Activated T-helper 2 cell treated with anti-CD3 and anti-CD28 coated beads, Interferon-gamma antibody, Interleukin-2, Interleukin-4, amounts not matched to agents 10 μg/mL and 5 μg/mL and 100 μg/mL, durations not matched to agents 14 hours and 24 hours and 36 hours (primary cell): ENCODE results near the gene XRCC1. TPM values are rescaled to one million over a fixed set of nuclear protein-coding genes. Genes with fewer than 3 reads are reported as not detected.

ENCODE experiments used
- DNase-seq: peaks from one replicate; pipeline ENCODE4 v3.0.0; 2021; ENCODE audit warnings: low spot score
- H3K27ac Mint-ChIP-seq: one replicate; pipeline ENCODE4 v1.8.0; 2021; ENCODE audit warnings: mixed read lengths
- H3K27me3 Mint-ChIP-seq: one replicate; pipeline ENCODE4 v1.8.0; 2021; ENCODE audit warnings: low read depth, mixed read lengths
- H3K36me3 Mint-ChIP-seq: one replicate; pipeline ENCODE4 v1.8.0; 2021; ENCODE audit warnings: low read depth, mixed read lengths
- H3K4me1 Mint-ChIP-seq: one replicate; pipeline ENCODE4 v1.8.0; 2021; ENCODE audit warnings: low read depth, mixed read lengths
- H3K4me3 Mint-ChIP-seq: one replicate; pipeline ENCODE4 v1.8.0; 2021; ENCODE audit warnings: low read depth, mild to moderate bottlenecking, moderate library complexity, mixed read lengths
- H3K9me3 Mint-ChIP-seq: one replicate; pipeline ENCODE4 v1.8.0; 2021; ENCODE audit warnings: mixed read lengths
- intact Hi-C: fragments of 100-400 bp; cut with micrococcal nuclease; formaldehyde crosslinking; loops from one replicate; pipeline ENCODE4 v1.15.1; 2023
- total RNA-seq: library from RNA; stranded (reverse); gene quantifications from 2 replicates; pipeline ENCODE4 v1.2.3, GENCODE V29; 2022

Gene XRCC1
- total RNA-seq, 1 donor from 2014 or later = 27.3 TPM

- Mint-ChIP-seq H3K9me3 (no peaks in the 10 kb centered on the region), H3K4me1 (no peaks in the 10 kb centered on the region), H3K36me3 (peaks cover 41% of the 10 kb centered on the region), H3K27ac (no peak overlapping the region), H3K4me3 (no peak overlapping the region), H3K27me3 (no peaks in the 10 kb centered on the region)
- intact Hi-C loops = no loop called here
- no peak for DNase-seq
Observed at GRCh38 chr19:43545981-43546380, 29.3 kb downstream of the XRCC1 start.

DNA sequence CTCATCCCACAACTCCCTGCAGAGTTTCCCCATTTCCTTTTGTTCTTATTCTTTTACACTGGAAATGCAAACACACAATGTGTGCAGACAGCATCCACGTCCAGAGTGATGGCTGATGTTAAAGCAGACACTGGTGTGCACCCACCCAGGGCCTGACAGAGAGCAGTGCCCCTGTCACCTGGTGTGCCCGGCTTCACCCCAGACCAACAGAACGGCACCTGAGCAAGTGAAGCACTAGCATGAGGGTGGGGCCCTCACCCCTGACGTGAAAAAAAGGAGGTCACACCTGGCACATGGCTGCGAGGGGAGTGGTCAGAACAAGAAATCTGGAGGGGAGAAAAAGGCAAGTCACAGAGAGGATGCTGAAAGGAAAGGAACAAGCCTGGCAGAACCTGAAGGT lies 30.1 kb downstream of the XRCC1 start:
- H3K27ac Mint-ChIP-seq = no peak overlapping the region
- DNase-seq = no peak
- H3K27me3 Mint-ChIP-seq = no peaks in the 10 kb centered on the region
- H3K4me1 Mint-ChIP-seq = no peaks in the 10 kb centered on the region
- no peaks in the 10 kb centered on the region for H3K9me3 Mint-ChIP-seq
- H3K4me3 Mint-ChIP-seq = no peak overlapping the region
- H3K36me3 Mint-ChIP-seq = peaks cover 42% of the 10 kb centered on the region
- intact Hi-C loops = no loop called here

DNA sequence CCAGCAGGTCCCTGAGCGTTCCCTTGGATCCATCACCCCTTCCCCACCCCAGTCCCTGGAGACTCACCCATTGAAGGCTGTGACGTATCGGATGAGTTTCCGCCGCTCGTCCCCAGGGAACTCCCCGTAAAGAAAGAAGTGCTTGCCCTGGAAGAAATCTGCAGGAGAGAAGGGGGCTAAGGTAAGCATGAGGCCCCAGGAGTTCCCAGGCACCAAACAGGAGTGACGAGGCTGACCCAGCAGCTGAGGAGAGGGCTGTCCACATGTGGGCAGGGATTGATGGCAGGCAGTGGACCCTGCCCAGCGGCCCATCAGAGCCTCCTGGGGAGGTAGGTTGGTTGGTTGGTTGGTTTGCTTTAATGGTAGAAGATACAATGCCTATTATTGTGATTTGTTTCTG lies 31.2 kb downstream of the XRCC1 start:
- H3K27me3 Mint-ChIP-seq = no peaks in the 10 kb centered on the region
- peaks cover 3% of the 10 kb centered on the region for H3K9me3 Mint-ChIP-seq
- no peak overlapping the region for H3K27ac Mint-ChIP-seq
- intact Hi-C loops = no loop called here
- H3K36me3 Mint-ChIP-seq = peaks cover 46% of the 10 kb centered on the region
- H3K4me3 Mint-ChIP-seq = no peak overlapping the region
- no peaks in the 10 kb centered on the region for H3K4me1 Mint-ChIP-seq
- DNase-seq = no peak

DNA sequence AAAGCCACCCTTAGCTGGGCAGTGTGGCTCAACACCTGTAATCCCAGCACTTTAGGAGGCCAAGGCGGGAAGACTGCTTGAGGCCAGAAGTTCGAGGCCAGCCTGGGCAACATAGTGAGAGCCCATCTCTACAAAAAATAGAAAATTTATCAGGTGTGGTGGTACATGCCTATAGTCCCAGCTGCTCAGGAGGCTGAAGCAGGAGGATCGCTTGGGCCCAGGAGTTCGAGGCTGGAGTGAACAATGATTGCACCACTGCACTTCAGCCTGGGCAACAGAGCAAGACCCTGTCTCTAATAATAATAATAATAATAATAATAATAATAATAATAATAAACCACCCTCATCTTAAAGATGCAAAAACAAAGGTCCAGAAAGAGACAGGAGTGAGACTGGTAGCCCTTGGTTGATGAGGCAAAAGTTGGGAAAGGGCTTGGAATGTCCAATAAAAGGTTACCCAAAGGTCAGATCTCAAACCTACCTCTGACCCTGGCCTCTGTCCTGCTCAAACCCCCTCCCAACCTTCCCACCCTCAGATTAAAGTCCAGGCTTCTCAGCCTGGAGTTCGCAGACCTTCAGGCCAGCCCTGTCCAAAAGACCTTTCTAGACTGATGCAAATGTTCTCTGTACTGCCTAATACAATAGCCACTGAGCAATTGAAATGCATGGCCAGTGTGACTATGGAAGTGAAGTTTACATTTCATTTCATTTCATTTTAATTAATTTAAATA lies 33.2 kb downstream of the XRCC1 start:
- intact Hi-C loops = no loop called here
- peaks cover 61% of the 10 kb centered on the region for H3K36me3 Mint-ChIP-seq
- H3K27me3 Mint-ChIP-seq = no peaks in the 10 kb centered on the region
- H3K9me3 Mint-ChIP-seq = peaks cover 5% of the 10 kb centered on the region
- H3K4me1 Mint-ChIP-seq = no peaks in the 10 kb centered on the region
- no peak for DNase-seq
- H3K27ac Mint-ChIP-seq = no peak overlapping the region
- H3K4me3 Mint-ChIP-seq = no peak overlapping the region

- DNase-seq = no peak
- Mint-ChIP-seq H3K27ac (no peak overlapping the region), H3K4me1 (no peaks in the 10 kb centered on the region), H3K36me3 (peaks cover 65% of the 10 kb centered on the region), H3K9me3 (peaks cover 5% of the 10 kb centered on the region), H3K4me3 (no peak overlapping the region), H3K27me3 (no peaks in the 10 kb centered on the region)
- intact Hi-C loops = no loop called here
Observed at GRCh38 chr19:43540381-43540780, 34.9 kb downstream of the XRCC1 start.

DNA sequence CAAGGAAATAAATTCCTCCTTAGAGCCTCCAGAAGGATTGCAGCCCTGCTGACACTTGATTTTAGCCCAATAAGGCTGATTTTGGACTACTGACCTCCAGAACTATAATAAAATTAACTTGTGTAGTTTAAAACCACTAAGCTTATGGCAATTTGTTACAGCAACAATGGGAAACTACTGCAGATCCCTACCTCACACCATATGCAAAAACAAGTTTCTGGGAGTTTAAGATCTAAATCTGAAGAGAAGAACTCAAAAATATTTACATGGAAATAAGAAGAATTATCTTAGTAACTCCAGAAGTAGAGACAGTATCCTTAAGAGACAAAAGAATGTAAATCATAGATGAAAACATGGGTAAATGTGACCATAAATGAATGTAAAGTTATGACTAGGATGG lies 36.4 kb downstream of the XRCC1 start:
- DNase-seq = no peak
- no peak overlapping the region for H3K4me3 Mint-ChIP-seq
- intact Hi-C loops = no loop called here

DNA sequence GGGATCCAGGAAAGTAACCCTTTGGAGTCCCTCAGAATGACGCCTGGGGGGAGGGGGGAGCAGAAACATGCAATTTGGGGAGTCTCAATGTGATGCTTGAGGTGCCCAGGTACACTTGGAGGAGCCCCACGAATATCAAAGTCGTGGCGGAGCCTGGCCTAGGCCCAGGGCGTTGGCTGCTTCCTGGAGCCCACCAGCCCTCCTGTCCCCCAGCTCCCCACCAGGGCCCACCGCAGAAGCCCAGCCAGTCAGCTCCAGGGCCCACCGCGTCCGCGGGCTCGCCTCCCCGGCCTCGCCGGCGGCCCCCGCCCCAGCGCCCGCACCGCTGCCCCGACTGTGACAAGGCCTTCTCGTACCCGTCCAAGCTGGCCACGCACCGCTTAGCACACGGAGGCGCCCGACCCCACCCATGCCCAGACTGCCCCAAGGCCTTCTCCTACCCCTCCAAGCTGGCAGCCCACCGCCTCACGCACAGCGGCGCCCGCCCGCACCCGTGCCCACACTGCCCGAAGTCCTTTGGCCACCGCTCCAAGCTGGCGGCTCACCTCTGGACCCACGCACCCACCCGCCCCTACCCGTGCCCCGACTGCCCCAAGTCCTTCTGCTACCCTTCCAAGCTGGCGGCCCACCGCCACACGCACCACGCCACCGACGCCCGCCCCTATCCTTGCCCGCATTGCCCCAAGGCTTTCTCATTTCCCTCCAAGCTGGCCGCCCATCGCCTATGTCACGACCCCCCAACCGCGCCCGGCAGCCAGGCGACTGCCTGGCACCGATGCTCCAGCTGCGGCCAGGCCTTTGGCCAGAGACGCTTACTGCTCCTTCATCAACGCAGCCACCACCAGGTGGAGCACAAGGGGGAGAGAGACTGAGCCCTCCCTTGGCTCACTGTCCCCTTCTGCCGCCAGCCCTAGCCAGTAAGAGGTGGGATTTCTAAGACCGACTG lies 40.2 kb downstream of the XRCC1 start:
- peak overlapping the region; percentile 22 for H3K27ac Mint-ChIP-seq
- H3K4me3 Mint-ChIP-seq = no peak overlapping the region

More for the DNA sequence above, 36.4 kb downstream of the XRCC1 start:
- Mint-ChIP-seq H3K36me3 (peaks cover 58% of the 10 kb centered on the region), H3K27me3 (no peaks in the 10 kb centered on the region), H3K9me3 (peaks cover 5% of the 10 kb centered on the region), H3K4me1 (no peaks in the 10 kb centered on the region), H3K27ac (no peak overlapping the region)

DNA sequence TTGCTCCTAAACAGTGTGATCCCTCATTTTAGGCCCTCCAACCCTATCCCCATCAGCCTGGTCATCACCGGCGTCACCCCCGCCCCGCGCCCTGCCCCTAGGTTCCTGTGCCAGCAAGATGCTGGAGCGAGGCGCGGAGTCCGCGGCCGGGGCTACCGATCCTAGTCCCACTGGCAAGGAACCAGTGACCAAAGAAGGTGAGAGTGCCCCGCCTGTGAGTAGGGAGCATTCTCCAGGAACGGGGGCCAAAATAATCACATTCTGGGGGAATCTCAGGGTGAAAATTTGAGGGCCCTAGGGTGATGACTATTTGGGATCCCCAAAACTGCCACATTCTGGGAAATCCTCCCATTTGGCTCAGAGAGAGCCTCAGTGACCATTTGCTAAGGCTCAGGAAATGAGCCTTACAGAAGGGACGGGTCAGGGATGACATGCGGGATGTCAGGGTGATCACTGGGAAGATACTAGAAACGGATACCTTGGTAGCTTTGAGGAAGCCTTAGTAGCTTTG lies 41.0 kb downstream of the XRCC1 start:
- intact Hi-C loops = no loop called here
- peaks cover 8% of the 10 kb centered on the region for H3K4me1 Mint-ChIP-seq
- H3K27me3 Mint-ChIP-seq = no peaks in the 10 kb centered on the region
- peak overlapping the region; percentile 90 for H3K27ac Mint-ChIP-seq
- peak overlapping the region; percentile 87 for H3K4me3 Mint-ChIP-seq
- DNase-seq = no peak
- H3K9me3 Mint-ChIP-seq = peaks cover 4% of the 10 kb centered on the region
- H3K36me3 Mint-ChIP-seq = peaks cover 22% of the 10 kb centered on the region

More for the DNA sequence above, 40.2 kb downstream of the XRCC1 start:
- H3K36me3 Mint-ChIP-seq = peaks cover 27% of the 10 kb centered on the region
- H3K27me3 Mint-ChIP-seq = no peaks in the 10 kb centered on the region
- H3K4me1 Mint-ChIP-seq = peaks cover 8% of the 10 kb centered on the region
- DNase-seq = no peak
- intact Hi-C loops = no loop called here
- H3K9me3 Mint-ChIP-seq = peaks cover 5% of the 10 kb centered on the region

GRCh38 chr19:43533546-43534304 lies 41.6 kb downstream of the XRCC1 start:
- H3K27ac Mint-ChIP-seq = peak overlapping the region; percentile 90
- no peaks in the 10 kb centered on the region for H3K9me3 Mint-ChIP-seq
- peaks cover 8% of the 10 kb centered on the region for H3K4me1 Mint-ChIP-seq
- H3K27me3 Mint-ChIP-seq = no peaks in the 10 kb centered on the region
- peak; percentile 93 for DNase-seq
- H3K36me3 Mint-ChIP-seq = peaks cover 16% of the 10 kb centered on the region
- intact Hi-C loops = loop anchor here (2.0 kb wide), 2 partner anchors 63 to 71 kb away; partner anchors contain the start of genes IRGQ and ZNF576
- H3K4me3 Mint-ChIP-seq = peak overlapping the region; percentile 87

GRCh38 chr19:43532962-43533545 lies 42.3 kb downstream of the XRCC1 start, which contains the start of gene ZNF575:
ZNF575 (plus strand) TSS chr19:43533188; CDS start chr19:43534423, 1,235 bp downstream.
- Mint-ChIP-seq H3K9me3 (no peaks in the 10 kb centered on the region), H3K4me1 (peaks cover 8% of the 10 kb centered on the region), H3K27ac (peak within 1 kb of the TSS; percentile 90), H3K27me3 (no peaks in the 10 kb centered on the region), H3K36me3 (peaks cover 9% of the 10 kb centered on the region), H3K4me3 (peak within 1 kb of the TSS; percentile 87)
- intact Hi-C loops = loop anchor here (2.0 kb wide), 2 partner anchors 64 to 70 kb away; partner anchors contain the start of genes IRGQ and ZNF576
- peak; percentile 85 for DNase-seq

- intact Hi-C loops = loop anchor here (2.0 kb wide), 2 partner anchors 64 to 70 kb away; partner anchors contain the start of genes IRGQ and ZNF576
- Mint-ChIP-seq H3K4me3 (peak overlapping the region; percentile 80), H3K4me1 (peaks cover 8% of the 10 kb centered on the region), H3K27ac (peak overlapping the region; percentile 82), H3K36me3 (peaks cover 8% of the 10 kb centered on the region), H3K9me3 (no peaks in the 10 kb centered on the region), H3K27me3 (no peaks in the 10 kb centered on the region)
- no peak for DNase-seq
Observed at GRCh38 chr19:43532571-43532961, 42.8 kb downstream of the XRCC1 start.
